Thoracic aorta (tissue), 2 donors: ENCODE data around the gene NOTCH2NLA. TPM values are rescaled to one million over a fixed set of nuclear protein-coding genes. Genes with fewer than 3 reads are reported as not detected.
"Not testable (repeated sequence)": the region's sequence is repeated elsewhere in the genome, so short reads cannot be mapped to it uniquely, and the experiment has no call there.

Experiments used
- ATAC-seq: fragments of 150-250 bp; one replicate; pipeline ENCODE4 v1.8.0; 2017; ENCODE audit warnings: low read depth; ENCODE audit not compliant: insufficient number of reproducible peaks, low FRiP score
- DNase-seq: peaks from one replicate; pipeline ENCODE4 v3.0.0-alpha.2; 2020; ENCODE audit warnings: low spot score
- H3K27ac ChIP-seq, 2 donors: fragments of 200-600 bp; sonication (generic); 1 replicate in 1 of 2; 2 replicates in 1 of 2; pipeline ENCODE4 v1.5.1; 2016; ENCODE audit warnings: mild to moderate bottlenecking in 2 of 2, moderate library complexity in 2 of 2
- H3K27me3 ChIP-seq: fragments of 200-600 bp; sonication (generic); replicated peaks from 2 replicates; pipeline ENCODE4 v1.6.0; 2016; ENCODE audit warnings: mild to moderate bottlenecking; ENCODE audit not compliant: insufficient read depth
- H3K36me3 ChIP-seq: fragments of 200-600 bp; sonication (generic); one replicate; pipeline ENCODE4 v1.5.1; 2016
- H3K4me1 ChIP-seq, 2 donors: fragments of 200-600 bp; sonication (generic); 1 replicate in 1 of 2; 2 replicates in 1 of 2; pipeline versions ENCODE4 v1.5.1 to v1.6.0; 2016; ENCODE audit warnings: low read depth in 2 of 2, mild to moderate bottlenecking in 1 of 2; ENCODE audit not compliant: control insufficient read depth in 1 of 2
- H3K4me3 ChIP-seq: fragments of 200-600 bp; sonication (generic); 2 replicates; pipeline ENCODE4 v1.5.1; 2016; ENCODE audit warnings: mild to moderate bottlenecking
- H3K9me3 ChIP-seq: fragments of 200-600 bp; sonication (generic); 2 replicates; pipeline ENCODE4 v1.5.1; 2016
- total RNA-seq, 2 donors: library from RNA; depleted of rRNA; stranded (reverse); fragments of >200 nt; gene quantifications; one replicate each; pipeline versions ENCODE4 v1.1.0 to v1.2.3, GENCODE V29; 2016

NOTCH2NLA gene
- total RNA-seq, 2 donors from 2014 or later: 83.8 to 90.0 TPM

GRCh38 chr1:146254569-146255197 lies 25.9 kb upstream of the NOTCH2NLA start:
- not testable (repeated sequence) for ATAC-seq, H3K4me3 ChIP-seq, H3K27me3 ChIP-seq, H3K36me3 ChIP-seq, H3K4me1 ChIP-seq, H3K27ac ChIP-seq, DNase-seq, H3K9me3 ChIP-seq

DNA sequence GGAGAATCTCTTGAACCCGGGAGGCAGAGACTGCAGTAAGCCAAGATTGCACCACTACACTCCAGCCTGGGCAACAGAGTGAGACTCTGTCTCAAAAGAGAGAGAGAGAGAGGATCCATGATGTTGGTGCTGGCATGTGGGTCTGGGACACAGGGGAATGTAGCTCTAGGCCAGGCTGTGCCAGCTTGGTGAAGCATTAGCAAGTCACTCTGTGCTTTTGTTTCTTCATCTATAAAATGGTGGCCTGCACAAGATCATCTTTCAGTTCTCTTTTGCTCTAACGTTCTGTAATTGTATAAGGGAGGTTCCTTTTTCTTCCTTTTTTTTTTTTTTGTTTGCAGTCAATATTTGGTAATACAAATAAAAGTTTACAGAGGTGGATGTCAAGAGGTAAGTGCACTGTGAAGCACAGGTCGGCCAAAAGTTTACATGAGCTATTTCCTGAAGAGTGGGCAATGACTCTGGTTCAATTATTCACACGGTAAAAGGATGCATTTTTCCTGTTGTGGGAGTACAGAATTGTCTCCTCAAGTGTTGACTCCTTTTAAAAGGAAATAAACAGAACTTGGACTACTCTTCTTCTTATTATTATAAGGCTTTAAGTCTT lies 24.5 kb upstream of the NOTCH2NLA start:
- not testable (repeated sequence) for H3K27ac ChIP-seq, H3K4me3 ChIP-seq, H3K9me3 ChIP-seq, H3K27me3 ChIP-seq, H3K4me1 ChIP-seq, H3K36me3 ChIP-seq, ATAC-seq, DNase-seq

- H3K9me3 ChIP-seq, H3K27ac ChIP-seq, ATAC-seq, H3K36me3 ChIP-seq, DNase-seq, H3K4me1 ChIP-seq, H3K27me3 ChIP-seq, H3K4me3 ChIP-seq: not testable (repeated sequence)
Measured at GRCh38 chr1:146251523-146251922, 22.7 kb upstream of the NOTCH2NLA start.

GRCh38 chr1:146248643-146249042 lies 19.8 kb upstream of the NOTCH2NLA start:
- ATAC-seq, H3K4me1 ChIP-seq: not testable (repeated sequence)

GRCh38 chr1:146236626-146237025 lies 7.8 kb upstream of the NOTCH2NLA start:
- H3K9me3 ChIP-seq, H3K4me3 ChIP-seq, H3K36me3 ChIP-seq, H3K4me1 ChIP-seq, DNase-seq, H3K27me3 ChIP-seq, H3K27ac ChIP-seq, ATAC-seq: not testable (repeated sequence)

More at GRCh38 chr1:146248643-146249042, 19.8 kb upstream of the NOTCH2NLA start:
- not testable (repeated sequence) for H3K4me3 ChIP-seq, DNase-seq, H3K27me3 ChIP-seq, H3K9me3 ChIP-seq, H3K36me3 ChIP-seq, H3K27ac ChIP-seq

DNA sequence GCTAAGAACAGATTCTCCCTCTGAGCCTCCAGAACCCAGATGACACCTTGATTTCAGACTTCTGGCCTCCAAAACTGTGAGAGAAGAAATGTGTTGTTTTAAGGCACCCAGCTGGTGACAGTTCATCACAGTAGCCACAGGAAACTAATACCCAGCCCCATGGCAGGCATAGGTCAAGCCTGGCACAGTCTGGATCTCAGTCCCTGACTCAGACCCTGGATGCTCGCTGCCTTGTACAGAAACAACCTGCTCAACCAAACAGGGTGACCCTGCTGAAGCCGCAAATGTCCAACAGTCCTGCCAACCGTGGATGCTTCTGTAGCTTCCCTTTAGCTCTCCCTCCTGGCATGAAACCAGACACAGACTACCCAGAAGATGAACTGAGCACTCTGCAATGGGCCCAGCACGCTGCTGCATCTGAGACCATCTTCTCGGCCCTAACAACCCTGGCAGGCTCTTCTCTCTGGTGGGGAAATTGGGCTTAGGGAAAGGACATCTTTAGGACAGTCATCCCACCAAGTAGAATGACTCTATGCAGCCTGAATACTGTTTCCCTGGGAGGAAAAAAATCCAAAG lies 7.3 kb upstream of the NOTCH2NLA start:
- H3K27ac ChIP-seq, ATAC-seq, DNase-seq, H3K4me3 ChIP-seq, H3K36me3 ChIP-seq, H3K27me3 ChIP-seq, H3K4me1 ChIP-seq, H3K9me3 ChIP-seq: not testable (repeated sequence)

- H3K9me3 ChIP-seq, DNase-seq, H3K36me3 ChIP-seq, ATAC-seq, H3K27me3 ChIP-seq, H3K4me1 ChIP-seq: not testable (repeated sequence)
- peak overlapping the region; percentile 71 for H3K4me3 ChIP-seq
- peak overlapping the region; percentile 78 to 87 for H3K27ac ChIP-seq
Measured at GRCh38 chr1:146228144-146228682, 608 bp downstream of the NOTCH2NLA start.

GRCh38 chr1:146174531-146174930 lies 54.3 kb downstream of the NOTCH2NLA start:
- H3K27ac ChIP-seq: not testable (repeated sequence)

DNA sequence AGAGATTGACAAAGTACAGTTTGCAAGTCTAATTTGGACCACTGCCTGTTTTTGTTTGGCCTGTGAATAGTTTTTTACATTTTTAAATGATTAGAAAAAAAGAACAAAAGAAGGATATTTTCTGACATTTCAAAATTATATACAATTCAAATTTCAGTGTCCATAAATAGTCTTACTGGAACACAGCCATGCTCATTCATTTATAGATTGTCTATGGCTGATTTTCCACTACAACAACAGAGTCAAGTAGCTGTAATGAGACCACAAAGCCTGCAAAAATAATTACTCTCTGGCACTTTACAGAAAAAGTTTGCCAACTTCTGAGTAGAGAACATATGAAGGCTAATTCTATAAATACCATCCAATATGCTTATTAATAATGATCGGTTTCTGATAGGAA lies 61.1 kb downstream of the NOTCH2NLA start:
- H3K9me3 ChIP-seq, H3K4me3 ChIP-seq, H3K27ac ChIP-seq, H3K4me1 ChIP-seq, H3K27me3 ChIP-seq, ATAC-seq, H3K36me3 ChIP-seq, DNase-seq: not testable (repeated sequence)

More at GRCh38 chr1:146174531-146174930, 54.3 kb downstream of the NOTCH2NLA start:
- DNase-seq, H3K4me3 ChIP-seq, ATAC-seq, H3K9me3 ChIP-seq, H3K36me3 ChIP-seq, H3K4me1 ChIP-seq, H3K27me3 ChIP-seq: not testable (repeated sequence)

- H3K9me3 ChIP-seq, DNase-seq, H3K4me3 ChIP-seq, H3K36me3 ChIP-seq, H3K4me1 ChIP-seq, H3K27ac ChIP-seq, ATAC-seq, H3K27me3 ChIP-seq: not testable (repeated sequence)
Measured at GRCh38 chr1:146167273-146167672, 61.5 kb downstream of the NOTCH2NLA start.
